ENCODE data around the gene CALCB.

Gene CALCB

DNA sequence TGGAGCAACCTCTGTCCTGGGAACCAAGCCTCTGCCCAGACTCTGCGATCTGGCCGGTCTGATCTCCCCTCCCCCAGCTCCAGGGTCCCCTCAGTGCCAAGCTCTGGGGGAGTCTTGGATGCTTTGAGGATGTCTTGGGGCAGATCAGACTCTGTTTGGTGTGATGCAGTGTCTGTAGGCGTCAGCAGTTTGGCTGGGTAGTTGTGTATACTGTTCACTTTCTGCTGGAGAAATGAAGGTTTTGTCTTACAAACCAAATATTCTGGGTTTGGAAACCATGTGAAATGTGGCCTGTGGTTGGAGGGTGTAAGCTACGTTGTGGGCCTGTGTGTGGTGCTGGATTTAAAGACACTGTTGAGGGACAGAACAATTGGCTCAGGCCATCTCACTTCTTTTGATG, 46.0 kb downstream of the CALCB start:
- no peak overlapping the region for H3K4me3 ChIP-seq (ENCODE audit: low read length)
- no peak for DNase-seq (ENCODE audit: low read depth)
- TF ChIP-seq, protein P1, sequence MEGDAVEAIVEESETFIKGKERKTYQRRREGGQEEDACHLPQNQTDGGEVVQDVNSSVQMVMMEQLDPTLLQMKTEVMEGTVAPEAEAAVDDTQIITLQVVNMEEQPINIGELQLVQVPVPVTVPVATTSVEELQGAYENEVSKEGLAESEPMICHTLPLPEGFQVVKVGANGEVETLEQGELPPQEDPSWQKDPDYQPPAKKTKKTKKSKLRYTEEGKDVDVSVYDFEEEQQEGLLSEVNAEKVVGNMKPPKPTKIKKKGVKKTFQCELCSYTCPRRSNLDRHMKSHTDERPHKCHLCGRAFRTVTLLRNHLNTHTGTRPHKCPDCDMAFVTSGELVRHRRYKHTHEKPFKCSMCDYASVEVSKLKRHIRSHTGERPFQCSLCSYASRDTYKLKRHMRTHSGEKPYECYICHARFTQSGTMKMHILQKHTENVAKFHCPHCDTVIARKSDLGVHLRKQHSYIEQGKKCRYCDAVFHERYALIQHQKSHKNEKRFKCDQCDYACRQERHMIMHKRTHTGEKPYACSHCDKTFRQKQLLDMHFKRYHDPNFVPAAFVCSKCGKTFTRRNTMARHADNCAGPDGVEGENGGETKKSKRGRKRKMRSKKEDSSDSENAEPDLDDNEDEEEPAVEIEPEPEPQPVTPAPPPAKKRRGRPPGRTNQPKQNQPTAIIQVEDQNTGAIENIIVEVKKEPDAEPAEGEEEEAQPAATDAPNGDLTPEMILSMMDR (conservative IDR thresholded peaks at IDR 0.05; ENCODE audit: low read length): no peak

DNA sequence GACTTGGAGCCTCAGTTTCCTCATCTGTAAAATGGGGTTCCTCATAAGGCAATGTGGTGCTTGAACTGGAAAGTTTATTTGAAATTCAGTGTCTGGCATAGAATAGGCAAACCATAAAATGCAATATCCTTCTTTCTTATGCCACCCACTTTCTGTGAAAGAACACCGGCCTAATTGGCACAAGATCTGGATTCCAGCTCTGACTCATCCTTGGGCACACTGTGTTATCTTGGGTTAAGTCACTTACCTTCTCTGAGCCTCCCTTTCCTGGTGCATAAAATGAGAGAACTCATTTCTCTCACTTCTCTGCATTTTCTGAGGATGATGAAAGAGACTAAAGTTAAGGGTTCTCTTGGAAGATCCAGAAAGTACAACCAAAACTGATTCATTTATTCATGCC, 46.4 kb downstream of the CALCB start:
- no peak overlapping the region for H3K4me3 ChIP-seq (ENCODE audit: low read length)
- DNase-seq (ENCODE audit: low read depth): peak; percentile 29
- TF ChIP-seq, protein P1 (conservative IDR thresholded peaks at IDR 0.05; ENCODE audit: low read length): no peak

DNA sequence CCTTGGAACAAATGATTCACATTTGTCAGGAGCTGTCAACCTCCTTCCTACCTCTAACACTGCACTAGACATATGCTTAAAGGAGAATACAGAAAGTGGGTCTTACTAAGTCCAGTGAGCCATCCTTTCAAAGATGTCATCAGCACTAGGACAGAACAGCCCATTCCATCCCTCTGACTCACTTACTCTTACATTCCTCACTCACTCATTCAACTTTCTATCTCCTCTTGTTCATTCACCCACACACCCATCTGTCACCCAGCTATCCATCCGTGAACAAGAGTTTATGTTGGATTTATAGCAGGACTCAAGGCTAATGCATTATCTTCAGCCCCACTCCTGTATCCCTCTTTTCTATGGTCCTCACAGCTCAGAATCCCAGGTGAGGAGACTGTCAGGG, 50.5 kb downstream of the CALCB start:
- TF ChIP-seq, protein P1 (conservative IDR thresholded peaks at IDR 0.05; ENCODE audit: low read length): no peak
- peak; percentile 91 for DNase-seq (ENCODE audit: low read depth)
- no peak overlapping the region for H3K4me3 ChIP-seq (ENCODE audit: low read length)

DNA sequence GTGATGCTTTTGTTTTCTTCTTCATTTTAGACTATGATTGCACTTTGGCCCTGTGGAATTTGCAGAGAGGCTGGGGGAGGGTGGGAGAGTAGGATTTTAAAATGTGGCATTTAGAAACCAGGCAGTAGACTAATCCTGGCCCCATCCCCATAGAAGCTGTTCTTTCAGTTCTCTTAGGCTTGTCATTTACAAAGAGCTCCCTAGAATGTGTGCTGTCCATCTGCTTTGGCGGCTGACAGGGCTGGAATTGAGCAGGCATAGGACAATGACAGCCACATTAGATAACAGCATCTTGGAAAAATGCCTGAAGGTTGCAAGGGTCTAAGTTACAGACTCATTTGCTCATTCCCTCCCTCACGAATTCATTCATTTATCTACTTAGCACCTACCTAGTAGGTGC, 51.1 kb downstream of the CALCB start:
- H3K4me3 ChIP-seq (ENCODE audit: low read length): no peak overlapping the region
- DNase-seq (ENCODE audit: low read depth): no peak
- TF ChIP-seq, protein P1 (conservative IDR thresholded peaks at IDR 0.05; ENCODE audit: low read length): no peak

DNA sequence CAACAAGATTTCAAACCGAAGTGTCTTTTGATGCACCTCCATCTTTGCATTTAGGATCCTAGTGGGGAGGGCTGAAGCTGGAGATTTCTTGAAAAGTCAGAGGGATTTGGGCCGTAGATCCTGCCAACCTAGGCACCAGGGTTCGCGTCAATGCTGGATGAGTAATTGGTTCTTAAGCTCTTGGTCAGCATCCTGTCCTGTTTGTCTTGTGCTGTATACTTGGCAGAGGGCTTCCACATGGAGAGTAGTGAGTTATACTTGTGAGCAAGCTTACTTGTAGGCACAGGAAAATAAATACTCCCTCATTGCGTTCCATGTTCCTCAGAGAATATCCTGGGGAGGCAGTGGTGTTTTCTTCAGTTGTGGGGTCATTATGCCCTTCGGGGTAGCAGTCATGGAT, 53.9 kb downstream of the CALCB start:
- H3K4me3 ChIP-seq (ENCODE audit: low read length): no peak overlapping the region
- peak; percentile 78 for DNase-seq (ENCODE audit: low read depth)
- TF ChIP-seq, protein P1 (conservative IDR thresholded peaks at IDR 0.05; ENCODE audit: low read length): no peak

All from AG10803 (cell line).